Thyroid gland (tissue), 4 donors: ENCODE measurements around the gene KLHL17.

ENCODE experiments used
- CTCF ChIP-seq, 6 experiments: fragments of 200-600 bp in 3 of 6; fragments of 450-650 bp in 3 of 6; sonication (generic) in 3 of 6; IDR thresholded peaks; one replicate each; pipeline ENCODE4 v1.5.1; 2016 to 2019; ENCODE audit warnings: antibody characterized with exemption in 6 of 6, mild to moderate bottlenecking in 2 of 6, inconsistent platforms in 1 of 6, moderate library complexity in 1 of 6
- POLR2A ChIP-seq, 2 donors: fragments of 450-650 bp; IDR thresholded peaks; one replicate each; pipeline ENCODE4 v1.6.1; 2017; ENCODE audit warnings: antibody characterized with exemption in 2 of 2, mild to moderate bottlenecking in 2 of 2, moderate library complexity in 1 of 2

GRCh38 chr1:952603-953002 lies 7.8 kb upstream of the KLHL17 start:
- TF ChIP-seq CTCF (IDR thresholded peaks at IDR 0.05) (no peak), POLR2A (IDR thresholded peaks at IDR 0.05) (no peak)
